ENCODE data around the gene TMEM238.

- TF ChIP-seq EZH2 (IDR thresholded peaks at IDR 0.05; ENCODE audit: insufficient read depth, poor library complexity, severe bottlenecking) (peak; percentile 73), EZH2phosphoT487 (IDR thresholded peaks at IDR 0.05; ENCODE audit: insufficient read depth, low read depth) (no peak)
These were observed 30.7 kb downstream of the TMEM238 start for GRCh38 chr19:55353356-55353802.
